Sigmoid colon (tissue), 4 donors: Measurements from ENCODE around the gene PPP1R3G.

Experiments
- CTCF ChIP-seq, 4 experiments: fragments of 450-650 bp in 3 of 4; fragments of 200-600 bp in 1 of 4; IDR thresholded peaks; one replicate each; pipeline ENCODE4 v1.5.1; 2016 to 2019; ENCODE audit warnings: antibody characterized with exemption in 4 of 4, mild to moderate bottlenecking in 3 of 4, moderate library complexity in 2 of 4
- POLR2A ChIP-seq, 2 donors: fragments of 450-650 bp; IDR thresholded peaks; one replicate each; pipeline ENCODE4 v1.6.1; 2016; ENCODE audit warnings: antibody characterized with exemption in 2 of 2, mild to moderate bottlenecking in 2 of 2, moderate library complexity in 2 of 2
- POLR2AphosphoS5 ChIP-seq, 4 donors: sonication (generic); formaldehyde crosslinking; IDR thresholded peaks; one replicate each; pipeline ENCODE4 v1.6.1; 2017; ENCODE audit warnings: antibody characterized with exemption in 4 of 4

GRCh38 chr6:5105146-5105545 is 20.0 kb downstream of the PPP1R3G start:
- TF ChIP-seq CTCF (IDR thresholded peaks at IDR 0.05) (no peak), POLR2A (IDR thresholded peaks at IDR 0.05) (no peak), POLR2AphosphoS5 (IDR thresholded peaks at IDR 0.05) (no peak)
